ENCODE results near the gene SMIM26. TPM values are rescaled to one million over a fixed set of nuclear protein-coding genes. Genes with fewer than 3 reads are reported as not detected.
A peak's percentile ranks its signal among the peaks of the same experiment; 100 is the strongest.

The SMIM26 gene
- total and polyA plus RNA-seq, 2 of the 13 experiments (the other 11 are each of a cell fraction or from before 2014, with no cell fraction given) = 214 to 249 TPM

GRCh38 chr20:18585134-18585533, 17.9 kb downstream of the SMIM26 start:
- no peak overlapping the region for H3K4me3 ChIP-seq (replicated peaks in 1 of 3; ENCODE audit: insufficient read depth in 1 of 3, low read depth in 2 of 3, low read length in 3 of 3)
- H2AFZ ChIP-seq (ENCODE audit: low read length) = no peak overlapping the region
- ChIA-PET CTCF (ENCODE audit: low intra/inter-chr PET ratio, low total read pairs) (no interaction called here), POLR2A (interaction anchor here (0.6 to 2.4 kb wide), 18 partner anchors 8 to 1172 kb away, joined by 3 to 45 read pairs (median 6); partner anchors contain the start of genes DZANK1, POLR3F, RBBP9 and SEC23B)
- H3K27ac ChIP-seq (ENCODE audit: extremely low read length, insufficient read depth, low read length) = no peak overlapping the region
- peak; percentile 52 for ATAC-seq
- FAIRE-seq = peak; percentile 26
- H3K4me2 ChIP-seq (ENCODE audit: low read depth, low read length) = peak overlapping the region; percentile 3; the same call in 1 of the 2 replicates
- no peaks in the 10 kb centered on the region for H3K79me2 ChIP-seq (ENCODE audit: insufficient read depth, low read length)
- no peak overlapping the region; the same call in 1 of the 2 replicates for H3K9ac ChIP-seq (ENCODE audit: insufficient read depth, low read depth, low read length)
- peak; percentile 86 for DNase-seq (ENCODE audit: low spot score)
- in situ Hi-C loops (cut with HindIII; ENCODE audit: extremely low pct_ligation_motif_present, low pct_unique_long_range_greater_than_20kb) = no loop called here
- H4K20me1 ChIP-seq (ENCODE audit: insufficient read depth, low read length) = no peaks in the 10 kb centered on the region
- H3K36me3 ChIP-seq (replicated peaks in 1 of 2; ENCODE audit: control insufficient read depth in 1 of 2, insufficient read depth in 2 of 2, low read length in 2 of 2) = no peaks in the 10 kb centered on the region
- WGBS (ENCODE audit: low lambda C conversion rate) = 40% methylated on average over 2 of the region's 2 CpGs
- intact Hi-C loops (cut with micrococcal nuclease; ENCODE audit: unreplicated experiment) = loop anchor here (1.0 to 5.0 kb wide), 3 partner anchors 18 to 207 kb away; partner anchors contain the start of genes DZANK1, POLR3F and SMIM26
- peaks cover 39% of the 10 kb centered on the region for H3K4me1 ChIP-seq (ENCODE audit: insufficient read depth, low read length)
- H3K27me3 ChIP-seq (ENCODE audit: control insufficient read depth in 1 of 2, insufficient read depth in 2 of 2, low read length in 2 of 2) = no peaks in the 10 kb centered on the region
- no peaks in the 10 kb centered on the region for H3K9me3 ChIP-seq (ENCODE audit: low read length)
- no TSS peak for BruUV-seq (replicated peaks)
- TF ChIP-seq NR2C2 (CRISPR knock-in tag; IDR thresholded peaks at IDR 0.05; ENCODE audit: borderline replicate concordance) (peak; percentile 36; the same call in 1 of the 2 replicates), THAP11 (CRISPR knock-in tag; IDR thresholded peaks at IDR 0.05) (peak; percentile 75), ZNF709 (CRISPR knock-in tag; IDR thresholded peaks at IDR 0.05) (no peak), JUNB (CRISPR knock-in tag; IDR thresholded peaks at IDR 0.05; ENCODE audit: borderline replicate concordance) (no peak), RFX5 (IDR thresholded peaks at IDR 0.05; ENCODE audit: low read depth, low read length) (no peak), FOXK2 (IDR thresholded peaks at IDR 0.05) (no peak), HIC2 (CRISPR knock-in tag; IDR thresholded peaks at IDR 0.05; ENCODE audit: low read depth) (no peak), RARA (CRISPR knock-in tag; IDR thresholded peaks at IDR 0.05) (peak; percentile 85), FOXA3 (CRISPR knock-in tag; IDR thresholded peaks at IDR 0.05) (peak; percentile 61), SMYD3 (CRISPR knock-in tag; IDR thresholded peaks at IDR 0.05) (no peak), POLR2AphosphoS2 (IDR thresholded peaks at IDR 0.05; ENCODE audit: low read depth, low read length) (no peak), ZNF792 (CRISPR knock-in tag; IDR thresholded peaks at IDR 0.05) (no peak), KAT8 (CRISPR knock-in tag; IDR thresholded peaks at IDR 0.05) (peak; percentile 63; the same call in 1 of the 2 replicates), EP300 (IDR thresholded peaks at IDR 0.05; ENCODE audit: low read depth in 2 of 2, low read length in 2 of 2) (peak in 1 of 2 experiments; percentile 49; a peak in 1 of 4 replicates), EP300 (CRISPR knock-in tag; IDR thresholded peaks at IDR 0.05; ENCODE audit: borderline replicate concordance) (peak; percentile 54; the same call in 1 of the 2 replicates), KDM3A (CRISPR knock-in tag; IDR thresholded peaks at IDR 0.05; ENCODE audit: low read depth) (no peak; the same call in 1 of the 2 replicates), HOXA5 (CRISPR knock-in tag; IDR thresholded peaks at IDR 0.05) (peak; percentile 82)
- TF ChIP-seq, protein P1, sequence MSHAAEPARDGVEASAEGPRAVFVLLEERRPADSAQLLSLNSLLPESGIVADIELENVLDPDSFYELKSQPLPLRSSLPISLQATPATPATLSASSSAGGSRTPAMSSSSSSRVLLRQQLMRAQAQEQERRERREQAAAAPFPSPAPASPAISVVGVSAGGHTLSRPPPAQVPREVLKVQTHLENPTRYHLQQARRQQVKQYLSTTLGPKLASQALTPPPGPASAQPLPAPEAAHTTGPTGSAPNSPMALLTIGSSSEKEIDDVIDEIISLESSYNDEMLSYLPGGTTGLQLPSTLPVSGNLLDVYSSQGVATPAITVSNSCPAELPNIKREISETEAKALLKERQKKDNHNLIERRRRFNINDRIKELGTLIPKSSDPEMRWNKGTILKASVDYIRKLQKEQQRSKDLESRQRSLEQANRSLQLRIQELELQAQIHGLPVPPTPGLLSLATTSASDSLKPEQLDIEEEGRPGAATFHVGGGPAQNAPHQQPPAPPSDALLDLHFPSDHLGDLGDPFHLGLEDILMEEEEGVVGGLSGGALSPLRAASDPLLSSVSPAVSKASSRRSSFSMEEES (CRISPR knock-in tag; IDR thresholded peaks at IDR 0.05) = 0 out of 2 replicates have a peak, but pooled peaks have one; percentile 38
- TF ChIP-seq, protein P2, sequence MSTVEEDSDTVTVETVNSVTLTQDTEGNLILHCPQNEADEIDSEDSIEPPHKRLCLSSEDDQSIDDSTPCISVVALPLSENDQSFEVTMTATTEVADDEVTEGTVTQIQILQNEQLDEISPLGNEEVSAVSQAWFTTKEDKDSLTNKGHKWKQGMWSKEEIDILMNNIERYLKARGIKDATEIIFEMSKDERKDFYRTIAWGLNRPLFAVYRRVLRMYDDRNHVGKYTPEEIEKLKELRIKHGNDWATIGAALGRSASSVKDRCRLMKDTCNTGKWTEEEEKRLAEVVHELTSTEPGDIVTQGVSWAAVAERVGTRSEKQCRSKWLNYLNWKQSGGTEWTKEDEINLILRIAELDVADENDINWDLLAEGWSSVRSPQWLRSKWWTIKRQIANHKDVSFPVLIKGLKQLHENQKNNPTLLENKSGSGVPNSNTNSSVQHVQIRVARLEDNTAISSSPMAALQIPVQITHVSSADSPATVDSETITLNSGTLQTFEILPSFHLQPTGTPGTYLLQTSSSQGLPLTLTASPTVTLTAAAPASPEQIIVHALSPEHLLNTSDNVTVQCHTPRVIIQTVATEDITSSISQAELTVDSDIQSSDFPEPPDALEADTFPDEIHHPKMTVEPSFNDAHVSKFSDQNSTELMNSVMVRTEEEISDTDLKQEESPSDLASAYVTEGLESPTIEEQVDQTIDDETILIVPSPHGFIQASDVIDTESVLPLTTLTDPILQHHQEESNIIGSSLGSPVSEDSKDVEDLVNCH (CRISPR knock-in tag; IDR thresholded peaks at IDR 0.05) = no peak

All from HepG2 (cell line).